SK-N-SH (cell line): Measurements from ENCODE around the gene EEF1E1.

Source experiments
- NFIC ChIP-seq: IDR thresholded peaks from 2 replicates; pipeline ENCODE4 v1.4.0; 2012; ENCODE audit warnings: borderline replicate concordance
- POLR2AphosphoS5 ChIP-seq: IDR thresholded peaks from 2 replicates; pipeline ENCODE4 v1.6.1; 2012; ENCODE audit warnings: low read depth, low read length
- RAD21 ChIP-seq: IDR thresholded peaks from 2 replicates; pipeline ENCODE4 v1.6.1; 2012; ENCODE audit warnings: mild to moderate bottlenecking, low read length
- RFX5 ChIP-seq: IDR thresholded peaks from 2 replicates; pipeline ENCODE4 v1.6.1; 2012; ENCODE audit warnings: mild to moderate bottlenecking, improper control_type of control experiment, low read length
- SIN3A ChIP-seq: IDR thresholded peaks from 2 replicates; pipeline ENCODE4 v1.6.1; 2012; ENCODE audit warnings: low read depth, mild to moderate bottlenecking, low read length, moderate library complexity, borderline replicate concordance
- YY1 ChIP-seq: IDR thresholded peaks from 2 replicates; pipeline ENCODE4 v1.4.0; 2012; ENCODE audit warnings: low read depth, mild to moderate bottlenecking
- TF ChIP-seq, protein P1 (sequence below): fragments of 200-600 bp; sonication (generic); IDR thresholded peaks from 2 replicates; pipeline ENCODE4 v1.6.1; 2017; ENCODE audit warnings: antibody characterized with exemption, mild to moderate bottlenecking, moderate library complexity

DNA sequence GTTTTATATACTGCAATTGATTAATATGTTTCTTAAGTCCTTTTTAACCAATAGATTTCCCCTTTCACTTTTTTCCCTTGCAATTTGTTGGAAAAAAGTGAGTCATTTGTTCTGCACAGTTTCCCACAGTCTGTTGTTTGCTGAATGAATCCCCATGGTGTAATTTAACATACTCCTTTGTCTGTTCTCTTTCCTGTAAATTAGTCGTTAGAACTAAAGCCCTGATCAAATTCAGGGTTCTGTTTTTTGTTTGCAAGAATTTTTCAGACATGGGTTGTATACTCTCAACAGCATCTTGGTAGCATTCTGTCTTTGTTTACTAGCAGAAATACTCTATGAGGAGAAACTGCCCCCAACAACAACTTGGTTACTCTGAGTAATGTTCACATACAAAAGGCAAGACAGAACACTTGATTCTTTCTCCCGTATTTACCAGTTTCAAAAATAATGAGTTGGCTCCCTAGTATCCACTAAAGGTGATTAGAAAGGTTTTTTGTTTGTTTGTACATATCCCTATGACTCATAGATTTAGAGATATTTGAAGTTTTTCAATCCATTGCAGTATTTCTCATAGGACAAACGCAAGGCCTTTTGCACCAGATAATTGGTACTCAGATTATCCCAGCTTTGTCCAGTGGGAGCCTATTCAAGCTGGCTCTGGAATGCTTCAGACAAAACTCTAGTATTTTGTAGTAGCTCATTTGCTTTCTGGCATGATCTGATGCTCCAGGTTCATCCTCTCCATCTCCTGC is 54.6 kb downstream of the EEF1E1 start:
- TF ChIP-seq NFIC (no peak), RFX5 (no peak), POLR2AphosphoS5 (no peak), YY1 (no peak), RAD21 (no peak), SIN3A (no peak)
- TF ChIP-seq, protein P1, sequence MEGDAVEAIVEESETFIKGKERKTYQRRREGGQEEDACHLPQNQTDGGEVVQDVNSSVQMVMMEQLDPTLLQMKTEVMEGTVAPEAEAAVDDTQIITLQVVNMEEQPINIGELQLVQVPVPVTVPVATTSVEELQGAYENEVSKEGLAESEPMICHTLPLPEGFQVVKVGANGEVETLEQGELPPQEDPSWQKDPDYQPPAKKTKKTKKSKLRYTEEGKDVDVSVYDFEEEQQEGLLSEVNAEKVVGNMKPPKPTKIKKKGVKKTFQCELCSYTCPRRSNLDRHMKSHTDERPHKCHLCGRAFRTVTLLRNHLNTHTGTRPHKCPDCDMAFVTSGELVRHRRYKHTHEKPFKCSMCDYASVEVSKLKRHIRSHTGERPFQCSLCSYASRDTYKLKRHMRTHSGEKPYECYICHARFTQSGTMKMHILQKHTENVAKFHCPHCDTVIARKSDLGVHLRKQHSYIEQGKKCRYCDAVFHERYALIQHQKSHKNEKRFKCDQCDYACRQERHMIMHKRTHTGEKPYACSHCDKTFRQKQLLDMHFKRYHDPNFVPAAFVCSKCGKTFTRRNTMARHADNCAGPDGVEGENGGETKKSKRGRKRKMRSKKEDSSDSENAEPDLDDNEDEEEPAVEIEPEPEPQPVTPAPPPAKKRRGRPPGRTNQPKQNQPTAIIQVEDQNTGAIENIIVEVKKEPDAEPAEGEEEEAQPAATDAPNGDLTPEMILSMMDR = no peak
